HUES48 (cell line): ENCODE measurements around the gene RIMBP2.
"Not testable (repeated sequence)": the region's sequence is repeated elsewhere in the genome, so short reads cannot be mapped to it uniquely, and the experiment has no call there.

ENCODE experiments used
- H3K27ac ChIP-seq: one replicate; pipeline ENCODE4 v1.7.0; 2013; ENCODE audit warnings: low read depth, low read length, inconsistent platforms
- H3K27me3 ChIP-seq: 2 replicates; pipeline ENCODE4 v1.6.1; 2013; ENCODE audit warnings: mild to moderate bottlenecking, low read length; ENCODE audit not compliant: control insufficient read depth, insufficient read depth
- H3K36me3 ChIP-seq: 2 replicates; pipeline ENCODE4 v1.6.1; 2013; ENCODE audit warnings: low read length; ENCODE audit not compliant: control insufficient read depth, insufficient read depth
- H3K4me1 ChIP-seq: 2 replicates; pipeline ENCODE4 v1.6.1; 2013; ENCODE audit warnings: mild to moderate bottlenecking, low read length; ENCODE audit not compliant: control insufficient read depth, insufficient read depth
- H3K4me3 ChIP-seq: 2 replicates; pipeline ENCODE4 v1.5.1; 2013; ENCODE audit warnings: mild to moderate bottlenecking, low read depth, low read length
- H3K9ac ChIP-seq: 2 replicates; pipeline ENCODE4 v1.6.1; 2013; ENCODE audit warnings: mild to moderate bottlenecking, low read depth, low read length, moderate library complexity
- H3K9me3 ChIP-seq: 2 replicates; pipeline ENCODE4 v1.6.1; 2013; ENCODE audit warnings: low read length; ENCODE audit not compliant: control insufficient read depth, insufficient read depth

Gene RIMBP2

DNA sequence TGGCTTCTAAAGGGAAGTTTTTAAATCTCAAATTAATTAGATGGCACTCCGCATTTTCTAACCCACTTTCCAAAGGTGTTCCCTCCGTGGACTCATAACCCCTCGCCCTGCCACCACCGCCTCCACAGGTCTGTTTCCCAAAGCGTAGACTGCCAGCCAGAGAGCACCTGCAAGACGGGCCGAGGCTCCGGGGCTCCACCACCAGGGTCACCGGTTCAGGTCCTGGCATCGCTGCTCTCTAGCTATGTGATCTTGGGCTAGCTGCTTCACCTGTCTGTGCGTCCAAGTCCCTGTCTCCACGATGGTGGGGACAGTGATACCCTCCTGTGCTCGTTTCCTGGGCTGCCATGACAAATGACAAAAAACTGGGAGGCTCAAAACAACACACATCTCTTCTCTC lies 11.5 kb downstream of the RIMBP2 start:
- H3K4me1 ChIP-seq, result peaks cover 10% of the 10 kb centered on the region
- H3K9ac ChIP-seq, result no peak overlapping the region
- no peaks in the 10 kb centered on the region for H3K27me3 ChIP-seq
- H3K36me3 ChIP-seq, result no peaks in the 10 kb centered on the region
- H3K9me3 ChIP-seq, result no peaks in the 10 kb centered on the region
- no peak overlapping the region for H3K27ac ChIP-seq
- no peak overlapping the region for H3K4me3 ChIP-seq

- H3K4me3 ChIP-seq, result no peak overlapping the region
- no peaks in the 10 kb centered on the region for H3K36me3 ChIP-seq
- H3K9me3 ChIP-seq, result no peaks in the 10 kb centered on the region
- no peak overlapping the region for H3K9ac ChIP-seq
- peaks cover 10% of the 10 kb centered on the region for H3K4me1 ChIP-seq
- H3K27ac ChIP-seq, result no peak overlapping the region
- no peaks in the 10 kb centered on the region for H3K27me3 ChIP-seq
These were observed 12.2 kb downstream of the RIMBP2 start for GRCh38 chr12:130703733-130704375.

- peaks cover 10% of the 10 kb centered on the region for H3K4me1 ChIP-seq
- H3K27ac ChIP-seq, result no peak overlapping the region
- no peak overlapping the region for H3K9ac ChIP-seq
- no peak overlapping the region for H3K4me3 ChIP-seq
- no peaks in the 10 kb centered on the region for H3K27me3 ChIP-seq
- no peaks in the 10 kb centered on the region for H3K36me3 ChIP-seq
- H3K9me3 ChIP-seq, result no peaks in the 10 kb centered on the region
These were observed 12.9 kb downstream of the RIMBP2 start for GRCh38 chr12:130702966-130703732.

DNA sequence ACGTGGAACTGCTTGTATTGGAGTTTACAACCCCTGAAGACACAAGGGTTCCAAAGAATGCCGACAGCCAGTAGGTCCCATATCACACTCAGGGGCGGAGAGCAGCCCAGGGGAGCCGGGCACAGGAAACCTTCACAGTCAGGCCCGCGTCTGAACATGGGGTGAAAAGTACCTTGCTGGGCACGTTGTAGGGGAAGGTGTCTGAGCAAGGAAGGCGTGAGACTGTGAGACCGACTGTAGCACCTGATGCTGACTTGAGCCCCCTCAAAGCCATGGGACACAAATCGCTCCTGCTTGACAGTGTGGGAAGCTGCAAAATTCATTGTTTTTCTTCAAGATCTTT lies 14.7 kb downstream of the RIMBP2 start:
- Histone ChIP-seq H3K27ac (no peak overlapping the region), H3K4me3 (no peak overlapping the region)

DNA sequence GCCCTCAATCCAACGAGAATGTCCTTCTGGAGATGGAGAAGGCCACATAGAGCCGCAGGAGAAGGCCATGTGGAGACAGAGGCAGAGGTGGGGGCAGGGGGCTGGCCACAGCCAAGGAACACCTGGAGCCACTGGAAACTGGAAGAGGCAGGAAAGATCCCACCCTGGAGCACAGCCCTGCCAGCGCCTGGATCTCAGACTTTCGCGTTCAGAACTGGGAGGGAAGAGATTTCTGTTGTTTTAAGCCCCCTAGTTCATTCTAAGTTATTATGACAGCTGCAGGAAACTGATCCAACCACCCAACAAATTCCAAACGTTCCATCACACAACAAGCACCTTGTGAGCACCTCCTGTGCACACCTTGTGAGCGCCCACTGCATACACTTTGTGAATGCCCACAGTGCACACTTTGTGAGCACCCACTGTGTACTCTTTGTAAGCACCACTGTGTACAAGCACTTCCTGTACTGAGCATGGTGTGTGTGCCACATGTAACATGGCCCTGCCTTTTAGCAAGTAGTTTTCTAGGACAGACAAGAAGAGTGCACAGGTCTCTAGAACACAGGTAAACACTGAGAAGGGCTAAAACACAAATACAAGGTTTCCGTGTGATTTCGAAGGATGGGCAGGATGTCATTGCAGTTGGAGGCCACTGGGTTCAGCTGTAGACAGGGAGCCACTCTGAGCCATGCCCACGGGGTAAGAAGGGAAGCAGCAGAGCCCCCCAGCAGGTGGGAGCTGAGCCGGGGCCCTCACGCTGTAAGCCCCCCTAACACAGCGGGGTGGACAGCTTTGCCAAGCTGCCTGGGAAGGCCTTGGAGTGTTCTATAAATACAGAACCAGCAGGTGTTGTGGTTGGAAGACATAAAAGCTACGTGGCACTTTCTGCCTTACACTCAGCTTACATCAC lies 15.4 kb downstream of the RIMBP2 start:
- no peaks in the 10 kb centered on the region for H3K27me3 ChIP-seq
- no peaks in the 10 kb centered on the region for H3K36me3 ChIP-seq
- H3K9me3 ChIP-seq, result no peaks in the 10 kb centered on the region
- H3K27ac ChIP-seq, result no peak overlapping the region
- no peak overlapping the region for H3K4me3 ChIP-seq
- no peak overlapping the region for H3K9ac ChIP-seq
- H3K4me1 ChIP-seq, result peaks cover 3% of the 10 kb centered on the region

More for the DNA sequence above, 14.7 kb downstream of the RIMBP2 start:
- H3K36me3 ChIP-seq, result no peaks in the 10 kb centered on the region
- no peak overlapping the region for H3K9ac ChIP-seq
- H3K4me1 ChIP-seq, result peaks cover 10% of the 10 kb centered on the region
- H3K9me3 ChIP-seq, result no peaks in the 10 kb centered on the region
- H3K27me3 ChIP-seq, result no peaks in the 10 kb centered on the region

GRCh38 chr12:130698106-130698505 lies 18.0 kb downstream of the RIMBP2 start:
- Histone ChIP-seq H3K27me3 (no peaks in the 10 kb centered on the region), H3K9ac (no peak overlapping the region), H3K4me1 (no peaks in the 10 kb centered on the region), H3K9me3 (no peaks in the 10 kb centered on the region), H3K27ac (no peak overlapping the region), H3K36me3 (no peaks in the 10 kb centered on the region), H3K4me3 (no peak overlapping the region)

DNA sequence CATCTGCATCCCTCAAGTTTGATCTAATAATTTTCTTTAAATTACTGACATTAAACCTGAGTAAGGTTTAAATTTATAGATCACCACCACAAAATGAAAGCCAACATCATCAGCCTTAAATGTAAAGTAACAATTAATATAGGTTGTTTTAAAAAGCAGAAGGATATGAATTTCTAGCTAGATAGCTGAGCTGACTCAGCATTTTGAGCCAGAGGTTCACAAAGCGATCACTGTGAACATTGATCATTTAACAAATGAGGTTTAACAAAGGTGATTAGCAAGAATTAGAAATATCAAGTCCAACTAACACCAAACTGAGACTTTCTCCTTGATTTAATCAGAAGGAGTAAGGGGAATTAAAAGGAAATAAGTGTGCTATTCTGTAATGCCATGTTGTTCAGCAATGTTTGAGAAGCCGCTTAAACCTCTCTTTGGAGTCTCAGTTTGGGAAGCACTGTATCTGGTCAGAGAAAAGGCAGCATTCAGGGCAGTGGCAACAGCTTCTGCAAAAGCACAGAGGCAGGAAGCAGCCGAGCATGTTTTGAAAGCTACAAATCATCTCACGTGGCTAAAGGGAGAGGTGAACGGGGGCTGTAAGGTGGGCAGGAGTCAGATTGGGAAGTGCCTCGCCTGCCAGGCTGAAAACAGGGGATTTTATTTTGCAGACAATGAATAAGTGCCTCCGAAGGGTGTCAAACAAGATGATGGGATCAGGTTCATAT lies 19.6 kb downstream of the RIMBP2 start:
- Histone ChIP-seq H3K4me1 (no peaks in the 10 kb centered on the region), H3K9ac (no peak overlapping the region), H3K27me3 (no peaks in the 10 kb centered on the region), H3K36me3 (no peaks in the 10 kb centered on the region), H3K9me3 (no peaks in the 10 kb centered on the region), H3K27ac (no peak overlapping the region), H3K4me3 (no peak overlapping the region)

DNA sequence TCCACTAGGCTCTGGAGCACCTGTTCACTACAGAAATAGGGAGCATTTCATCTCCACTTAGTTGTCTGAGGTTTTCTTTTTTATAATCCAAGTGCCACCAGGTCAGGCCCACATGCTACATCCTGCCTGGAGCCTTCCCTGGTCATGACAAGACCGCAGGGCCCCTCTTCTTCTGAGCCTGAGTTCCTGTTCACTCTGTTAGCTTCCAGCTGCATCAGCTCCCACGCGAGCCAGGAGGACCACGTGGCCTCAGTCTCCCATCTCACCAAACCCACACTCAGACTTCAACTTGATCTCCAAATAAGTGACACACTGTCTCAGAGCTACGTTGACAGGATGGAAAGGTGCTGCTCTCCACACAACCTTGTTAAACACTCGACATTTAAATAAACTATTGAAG lies 21.0 kb downstream of the RIMBP2 start:
- no peak overlapping the region for H3K27ac ChIP-seq

DNA sequence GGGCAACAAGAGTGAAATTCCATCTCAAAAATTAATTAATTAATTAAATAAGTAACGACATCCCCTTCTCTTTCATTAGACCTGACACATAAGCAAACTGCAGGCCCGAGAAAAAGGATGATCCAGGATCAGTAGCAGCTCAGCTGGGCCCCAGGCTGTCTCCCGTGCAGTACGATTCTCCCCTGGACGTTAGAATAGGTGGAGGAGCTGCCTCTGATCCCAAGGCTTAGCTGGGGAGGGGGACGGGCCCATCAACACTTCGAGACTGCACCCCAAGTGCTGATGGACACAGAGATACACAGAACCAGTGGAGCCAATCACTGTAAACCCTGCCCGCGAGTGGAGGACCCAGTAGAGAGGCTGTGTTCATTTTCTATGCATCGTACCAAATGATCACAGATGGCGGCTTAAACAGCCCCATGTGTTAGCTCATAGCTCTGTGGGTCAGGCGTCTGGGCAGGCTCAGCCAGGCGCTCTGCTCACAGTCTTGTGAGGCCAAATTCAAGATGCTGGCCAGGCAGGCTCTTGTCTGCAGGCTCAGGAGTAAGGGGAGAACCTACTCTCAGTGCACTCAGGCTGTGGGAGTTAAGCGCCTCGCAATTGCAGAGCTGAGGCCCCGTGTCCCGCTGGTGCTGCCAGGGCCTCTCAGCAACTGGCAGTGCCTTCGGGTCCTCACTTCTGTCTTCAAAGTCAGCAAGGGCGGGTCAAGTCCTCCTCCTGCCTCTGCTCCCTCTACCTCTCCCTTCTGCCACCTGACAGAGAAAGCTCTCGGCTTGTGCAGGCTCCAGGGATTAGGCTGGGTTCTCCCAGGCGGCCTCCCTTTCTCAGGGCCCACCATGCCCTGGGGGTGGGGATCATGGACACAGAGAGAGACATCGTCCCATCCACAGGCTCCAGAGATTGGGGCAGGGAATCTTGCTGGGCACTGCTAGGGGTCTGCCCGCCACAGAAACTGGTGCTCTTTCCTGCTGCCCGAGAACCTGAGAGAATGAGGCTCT lies 26.4 kb downstream of the RIMBP2 start:
- no peak overlapping the region for H3K27ac ChIP-seq
- H3K36me3 ChIP-seq, result no peaks in the 10 kb centered on the region
- no peaks in the 10 kb centered on the region for H3K9me3 ChIP-seq
- no peaks in the 10 kb centered on the region for H3K4me1 ChIP-seq
- no peak overlapping the region for H3K4me3 ChIP-seq
- H3K9ac ChIP-seq, result no peak overlapping the region
- H3K27me3 ChIP-seq, result 0 out of 2 replicates have a peak, but pooled peaks cover 2% of the 10 kb centered on the region

More for the DNA sequence above, 21.0 kb downstream of the RIMBP2 start:
- Histone ChIP-seq H3K36me3 (no peaks in the 10 kb centered on the region), H3K27me3 (no peaks in the 10 kb centered on the region), H3K9ac (no peak overlapping the region), H3K4me3 (no peak overlapping the region), H3K9me3 (no peaks in the 10 kb centered on the region), H3K4me1 (no peaks in the 10 kb centered on the region)

DNA sequence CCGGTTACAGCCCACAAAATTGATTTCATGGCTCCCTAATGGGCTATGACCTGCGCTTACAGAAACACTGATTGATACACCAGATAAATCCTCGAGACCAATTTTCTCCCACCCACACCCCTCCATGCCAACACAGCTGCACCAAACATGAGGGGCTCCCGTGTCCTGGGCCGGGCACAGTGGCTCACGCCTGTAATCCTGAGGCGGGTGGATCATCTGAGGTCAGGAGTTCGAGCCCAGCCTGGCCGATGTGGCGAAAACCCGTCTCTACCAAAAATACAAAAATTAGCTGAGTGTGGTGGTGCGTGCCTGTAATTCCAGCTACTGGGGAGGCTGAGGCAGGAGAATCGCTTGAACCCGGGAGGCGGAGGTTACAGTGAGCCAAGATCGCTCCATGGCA lies 27.1 kb downstream of the RIMBP2 start:
- not testable (repeated sequence) for H3K9me3 ChIP-seq, H3K27me3 ChIP-seq, H3K36me3 ChIP-seq, H3K9ac ChIP-seq, H3K4me3 ChIP-seq, H3K27ac ChIP-seq, H3K4me1 ChIP-seq
